Gastroesophageal sphincter (tissue), 3 donors: Measurements from ENCODE around the gene KRTAP10-9.

Experiments
- EP300 ChIP-seq: sonication (generic); formaldehyde crosslinking; IDR thresholded peaks from one replicate; pipeline ENCODE4 v1.6.1; 2017; ENCODE audit warnings: antibody characterized with exemption, mild to moderate bottlenecking
- POLR2A ChIP-seq, 2 donors: fragments of 450-650 bp; IDR thresholded peaks; one replicate each; pipeline ENCODE4 v1.6.1; 2017; ENCODE audit warnings: antibody characterized with exemption in 2 of 2, mild to moderate bottlenecking in 2 of 2, moderate library complexity in 1 of 2
- POLR2AphosphoS5 ChIP-seq: sonication (generic); formaldehyde crosslinking; IDR thresholded peaks from one replicate; pipeline ENCODE4 v1.6.1; 2017; ENCODE audit warnings: antibody characterized with exemption
- TF ChIP-seq, protein P1 (sequence below), 4 experiments: fragments of 200-600 bp in 2 of 4; fragments of 450-650 bp in 2 of 4; sonication (generic) in 1 of 4; IDR thresholded peaks; one replicate each; pipeline ENCODE4 v1.5.1; 2017 to 2019; ENCODE audit warnings: antibody characterized with exemption in 4 of 4, mild to moderate bottlenecking in 2 of 4, moderate library complexity in 2 of 4

- TF ChIP-seq POLR2A (IDR thresholded peaks at IDR 0.05) (no peak), EP300 (no peak), POLR2AphosphoS5 (no peak)
- TF ChIP-seq, protein P1, sequence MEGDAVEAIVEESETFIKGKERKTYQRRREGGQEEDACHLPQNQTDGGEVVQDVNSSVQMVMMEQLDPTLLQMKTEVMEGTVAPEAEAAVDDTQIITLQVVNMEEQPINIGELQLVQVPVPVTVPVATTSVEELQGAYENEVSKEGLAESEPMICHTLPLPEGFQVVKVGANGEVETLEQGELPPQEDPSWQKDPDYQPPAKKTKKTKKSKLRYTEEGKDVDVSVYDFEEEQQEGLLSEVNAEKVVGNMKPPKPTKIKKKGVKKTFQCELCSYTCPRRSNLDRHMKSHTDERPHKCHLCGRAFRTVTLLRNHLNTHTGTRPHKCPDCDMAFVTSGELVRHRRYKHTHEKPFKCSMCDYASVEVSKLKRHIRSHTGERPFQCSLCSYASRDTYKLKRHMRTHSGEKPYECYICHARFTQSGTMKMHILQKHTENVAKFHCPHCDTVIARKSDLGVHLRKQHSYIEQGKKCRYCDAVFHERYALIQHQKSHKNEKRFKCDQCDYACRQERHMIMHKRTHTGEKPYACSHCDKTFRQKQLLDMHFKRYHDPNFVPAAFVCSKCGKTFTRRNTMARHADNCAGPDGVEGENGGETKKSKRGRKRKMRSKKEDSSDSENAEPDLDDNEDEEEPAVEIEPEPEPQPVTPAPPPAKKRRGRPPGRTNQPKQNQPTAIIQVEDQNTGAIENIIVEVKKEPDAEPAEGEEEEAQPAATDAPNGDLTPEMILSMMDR (IDR thresholded peaks at IDR 0.05): no peak
Measured at GRCh38 chr21:44648557-44649311, 21.8 kb downstream of the KRTAP10-9 start.
